Lower lobe of right lung (tissue), 2 donors: ENCODE measurements around the gene MYLK2. TPM values are rescaled to one million over a fixed set of nuclear protein-coding genes. Genes with fewer than 3 reads are reported as not detected.

Source experiments
- ATAC-seq, 2 donors: fragments of 200-7000 bp; cut with Tn5 transposase; one replicate each; pipeline ENCODE4 v1.9.1; 2020 to 2022; ENCODE audit warnings: mild to moderate bottlenecking in 2 of 2, moderate library complexity in 2 of 2
- DNase-seq: peaks from one replicate; pipeline ENCODE4 v3.0.0-alpha.2; 2020
- H3K27ac ChIP-seq: fragments of 200-600 bp; one replicate; pipeline ENCODE4 v1.8.0; 2022
- H3K27me3 ChIP-seq: fragments of 200-600 bp; one replicate; pipeline ENCODE4 v1.8.0; 2022; ENCODE audit warnings: low read depth
- H3K36me3 ChIP-seq: fragments of 200-600 bp; one replicate; pipeline ENCODE4 v1.8.0; 2022; ENCODE audit warnings: mild to moderate bottlenecking
- H3K4me1 ChIP-seq: fragments of 200-600 bp; one replicate; pipeline ENCODE4 v1.8.0; 2022
- H3K4me3 ChIP-seq: fragments of 200-600 bp; one replicate; pipeline ENCODE4 v1.8.0; 2022; ENCODE audit warnings: mild to moderate bottlenecking
- H3K9me3 ChIP-seq: fragments of 200-600 bp; one replicate; pipeline ENCODE4 v1.8.0; 2022
- CTCF ChIP-seq: fragments of 200-600 bp; IDR thresholded peaks from one replicate; pipeline ENCODE4 v1.8.0; 2022; ENCODE audit warnings: antibody characterized with exemption, mild to moderate bottlenecking
- intact Hi-C: fragments of 100-400 bp; cut with DNase I; formaldehyde crosslinking; loops from one replicate; pipeline ENCODE4 v1.11.0; 2022
- long read RNA-seq: library from polyadenylated mRNA; unstranded; transcript quantifications from one replicate; pipeline ENCODE4 v2.0.0, GENCODE V29; 2021
- total RNA-seq: library from RNA; stranded (reverse); fragmentation: NEBNext Ultra II Directional; extraction: Animal tissue kit (Norgen Biotek cat#: 25700); gene quantifications from one replicate; pipeline ENCODE4 v1.2.1, GENCODE V29; 2021
- donor health status: DM: no; HTN: yes; CAD: no; lungs with severe emphysema.

MYLK2 gene
- total RNA-seq, result not detected
- long read RNA-seq, result 0 reads

- Histone ChIP-seq H3K4me1 (peaks cover 22% of the 10 kb centered on the region), H3K9me3 (no peaks in the 10 kb centered on the region), H3K27me3 (no peaks in the 10 kb centered on the region), H3K4me3 (no peak within 1 kb of the TSS), H3K27ac (no peak within 1 kb of the TSS), H3K36me3 (no peaks in the 10 kb centered on the region)
- ATAC-seq (no peak), DNase-seq (no peak)
- no peak for TF ChIP-seq CTCF
- intact Hi-C loops, result no loop called here
Observed at GRCh38 chr20:31819083-31819784, at the start of gene MYLK2. Gene MYLK2 (plus strand): TSS chr20:31819356. CDS start chr20:31819581, 225 bp downstream.

GRCh38 chr20:31769681-31770080, 49.5 kb upstream of the MYLK2 start:
- intact Hi-C loops, result no loop called here
- H3K9me3 ChIP-seq, result no peaks in the 10 kb centered on the region
- no peaks in the 10 kb centered on the region for H3K36me3 ChIP-seq
- no peaks in the 10 kb centered on the region for H3K27me3 ChIP-seq
- H3K27ac ChIP-seq, result no peak overlapping the region
- DNase-seq (no peak), ATAC-seq (no peak)
- no peak for TF ChIP-seq CTCF
- H3K4me3 ChIP-seq, result no peak overlapping the region
- H3K4me1 ChIP-seq, result no peaks in the 10 kb centered on the region

- intact Hi-C loops, result no loop called here
Observed at GRCh38 chr20:31770243-31770642, 48.9 kb upstream of the MYLK2 start.

GRCh38 chr20:31774408-31774807, 44.7 kb upstream of the MYLK2 start:
- no peak for ATAC-seq
- H3K27ac ChIP-seq, result no peak overlapping the region
- no peak for TF ChIP-seq CTCF
- intact Hi-C loops, result no loop called here
- H3K4me3 ChIP-seq, result no peak overlapping the region
- no peaks in the 10 kb centered on the region for H3K27me3 ChIP-seq
- no peaks in the 10 kb centered on the region for H3K9me3 ChIP-seq
- no peaks in the 10 kb centered on the region for H3K4me1 ChIP-seq
- no peaks in the 10 kb centered on the region for H3K36me3 ChIP-seq
- DNase-seq, result no peak

More at GRCh38 chr20:31770243-31770642, 48.9 kb upstream of the MYLK2 start:
- H3K27ac ChIP-seq, result no peak overlapping the region
- no peaks in the 10 kb centered on the region for H3K27me3 ChIP-seq
- H3K4me1 ChIP-seq, result no peaks in the 10 kb centered on the region
- DNase-seq (no peak), ATAC-seq (no peak)
- no peaks in the 10 kb centered on the region for H3K9me3 ChIP-seq
- TF ChIP-seq CTCF, result no peak
- no peaks in the 10 kb centered on the region for H3K36me3 ChIP-seq
- H3K4me3 ChIP-seq, result no peak overlapping the region

- ATAC-seq (no peak), DNase-seq (no peak)
- TF ChIP-seq CTCF, result no peak
- intact Hi-C loops, result no loop called here
- H3K27ac ChIP-seq, result no peak overlapping the region
- no peaks in the 10 kb centered on the region for H3K4me1 ChIP-seq
- H3K9me3 ChIP-seq, result no peaks in the 10 kb centered on the region
- no peak overlapping the region for H3K4me3 ChIP-seq
- H3K36me3 ChIP-seq, result no peaks in the 10 kb centered on the region
- no peaks in the 10 kb centered on the region for H3K27me3 ChIP-seq
Observed at GRCh38 chr20:31780839-31781238, 38.3 kb upstream of the MYLK2 start.
